NOMO-1 (cell line): ENCODE measurements around the gene ACAP1.

Source experiments
- DNase-seq, 2 experiments: peaks; one replicate each; lab custom pipeline; 2025; ENCODE audit not compliant: unreplicated experiment in 2 of 2; lab: John Stamatoyannopoulos, UW

ACAP1 gene, protein sequence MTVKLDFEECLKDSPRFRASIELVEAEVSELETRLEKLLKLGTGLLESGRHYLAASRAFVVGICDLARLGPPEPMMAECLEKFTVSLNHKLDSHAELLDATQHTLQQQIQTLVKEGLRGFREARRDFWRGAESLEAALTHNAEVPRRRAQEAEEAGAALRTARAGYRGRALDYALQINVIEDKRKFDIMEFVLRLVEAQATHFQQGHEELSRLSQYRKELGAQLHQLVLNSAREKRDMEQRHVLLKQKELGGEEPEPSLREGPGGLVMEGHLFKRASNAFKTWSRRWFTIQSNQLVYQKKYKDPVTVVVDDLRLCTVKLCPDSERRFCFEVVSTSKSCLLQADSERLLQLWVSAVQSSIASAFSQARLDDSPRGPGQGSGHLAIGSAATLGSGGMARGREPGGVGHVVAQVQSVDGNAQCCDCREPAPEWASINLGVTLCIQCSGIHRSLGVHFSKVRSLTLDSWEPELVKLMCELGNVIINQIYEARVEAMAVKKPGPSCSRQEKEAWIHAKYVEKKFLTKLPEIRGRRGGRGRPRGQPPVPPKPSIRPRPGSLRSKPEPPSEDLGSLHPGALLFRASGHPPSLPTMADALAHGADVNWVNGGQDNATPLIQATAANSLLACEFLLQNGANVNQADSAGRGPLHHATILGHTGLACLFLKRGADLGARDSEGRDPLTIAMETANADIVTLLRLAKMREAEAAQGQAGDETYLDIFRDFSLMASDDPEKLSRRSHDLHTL

DNA sequence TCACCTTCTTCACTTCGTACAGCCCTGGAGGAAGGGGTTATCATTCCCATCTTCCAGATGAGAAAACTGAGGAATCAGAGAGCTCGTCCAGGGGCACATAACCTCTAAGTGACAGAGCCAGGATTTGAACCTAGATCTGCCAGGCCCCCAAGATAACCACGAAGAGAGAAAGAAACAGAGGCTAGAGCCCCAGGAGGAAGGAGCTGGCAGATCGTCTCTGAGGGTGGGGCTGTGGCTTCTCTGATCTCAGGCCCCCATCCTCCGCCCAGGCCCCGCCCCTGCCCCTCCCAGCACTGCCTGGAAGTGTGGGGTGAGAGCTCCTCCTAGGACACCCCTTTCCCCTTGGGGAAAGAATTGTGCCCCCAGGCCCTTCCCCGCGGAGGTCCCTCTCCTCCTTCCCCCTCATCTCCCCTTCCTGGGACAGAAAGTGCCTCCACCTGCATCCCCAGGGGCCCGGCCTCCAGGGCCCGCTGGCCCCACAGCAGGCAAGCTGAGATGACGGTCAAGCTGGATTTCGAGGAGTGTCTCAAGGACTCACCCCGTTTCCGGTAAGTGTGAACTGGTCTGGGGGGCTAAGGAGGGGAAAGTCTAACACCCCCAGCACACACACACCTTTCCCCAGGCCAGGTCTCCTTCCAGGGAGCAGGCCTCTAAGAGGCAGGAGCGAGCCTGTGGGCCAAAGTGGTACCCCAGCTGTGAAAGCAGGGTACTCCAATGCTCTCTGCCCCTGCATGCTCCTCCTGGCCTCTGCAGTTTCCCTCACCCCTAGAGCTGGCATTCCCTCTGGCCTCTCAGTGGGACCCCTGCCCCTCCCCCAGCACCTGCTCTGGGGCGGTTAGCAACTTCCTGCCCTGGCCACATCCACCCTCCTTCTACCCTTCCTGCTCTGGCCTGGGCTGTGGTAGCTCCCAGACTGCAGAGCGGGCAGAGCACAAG, at the start of gene ACAP1:
ACAP1 (plus strand) TSS at position 290 of the 936 bp plus-strand sequence; CDS start at position 496, 206 bp downstream.
- DNase-seq: peak; percentile 42 to 81

DNA sequence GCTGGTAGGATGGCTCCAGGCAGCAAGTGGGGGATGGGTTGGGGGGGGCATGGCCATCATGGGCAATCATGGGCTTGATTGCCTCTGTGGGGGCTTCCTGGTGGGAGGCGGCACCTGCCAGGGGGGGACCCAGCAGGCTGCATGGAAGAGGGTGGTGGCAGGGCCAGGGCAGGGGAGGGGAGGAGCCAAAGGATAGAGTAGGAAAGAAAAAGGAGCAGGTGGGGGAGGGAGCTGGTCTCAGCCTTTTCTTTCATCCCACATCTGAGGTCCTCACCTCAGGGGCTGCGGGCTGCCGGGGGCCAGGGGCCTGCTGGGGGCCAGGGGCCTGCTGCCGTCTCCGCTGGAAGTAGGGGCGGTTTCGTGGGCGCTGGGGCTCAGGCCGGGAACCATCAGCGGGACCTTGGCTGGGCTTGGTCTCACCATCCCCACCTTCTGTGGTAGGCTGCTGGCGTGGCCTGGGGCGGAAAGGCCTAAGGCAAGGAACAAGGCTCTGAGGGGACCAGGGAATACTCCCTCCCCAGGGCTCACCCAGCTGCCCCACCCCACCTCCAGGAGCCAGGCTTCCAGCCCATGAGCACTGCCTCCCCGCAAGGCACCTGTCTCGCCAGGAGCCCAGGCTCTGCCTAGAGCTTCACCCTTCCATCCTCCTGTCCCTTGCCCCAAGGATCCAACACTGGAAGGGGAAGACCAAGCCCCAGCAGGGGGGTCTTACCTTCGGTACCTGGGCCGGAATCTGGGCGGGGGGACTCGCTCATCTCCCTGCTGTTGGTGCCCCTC, 46.9 kb upstream of the ACAP1 start:
- DNase-seq: no peak

DNA sequence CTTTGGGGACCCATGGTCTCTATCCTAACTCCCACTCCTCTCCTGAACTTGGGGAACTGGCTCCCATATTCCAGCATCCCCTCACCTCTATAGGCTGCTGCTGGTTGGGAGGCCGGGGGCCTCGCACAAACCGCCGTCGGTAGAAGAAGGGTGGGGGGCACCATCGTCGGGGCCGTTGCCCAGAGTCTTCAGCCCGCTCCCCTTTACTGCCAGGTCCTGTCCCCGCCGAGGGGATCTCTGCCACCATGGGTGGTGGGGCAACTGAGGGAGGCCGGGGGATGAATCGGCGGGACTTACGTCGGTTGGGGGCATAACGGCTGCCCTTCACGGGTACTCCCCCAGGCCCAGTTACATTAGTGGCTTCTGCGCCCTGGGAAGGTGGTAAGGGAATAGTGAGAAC, 46.2 kb upstream of the ACAP1 start:
- DNase-seq: no peak

DNA sequence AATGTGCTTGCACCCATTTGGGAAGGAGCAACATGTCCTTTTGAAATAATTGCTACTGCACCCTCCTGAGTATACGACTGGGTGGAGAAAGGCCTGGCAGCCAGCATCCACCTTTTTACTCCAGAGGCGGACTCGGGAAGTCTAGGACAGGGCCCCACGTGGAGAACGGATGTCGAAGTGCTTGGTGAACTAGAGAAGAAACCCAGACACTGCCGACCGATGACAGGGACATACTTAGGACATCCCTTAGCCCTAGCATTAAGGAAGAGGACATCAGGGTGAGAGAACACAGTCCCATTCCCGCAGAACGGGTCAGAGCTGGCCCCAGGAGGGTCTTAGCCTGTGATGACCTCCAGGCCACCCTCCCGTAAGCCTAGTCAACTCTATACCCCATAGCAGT, 45.6 kb upstream of the ACAP1 start:
- no peak for DNase-seq

DNA sequence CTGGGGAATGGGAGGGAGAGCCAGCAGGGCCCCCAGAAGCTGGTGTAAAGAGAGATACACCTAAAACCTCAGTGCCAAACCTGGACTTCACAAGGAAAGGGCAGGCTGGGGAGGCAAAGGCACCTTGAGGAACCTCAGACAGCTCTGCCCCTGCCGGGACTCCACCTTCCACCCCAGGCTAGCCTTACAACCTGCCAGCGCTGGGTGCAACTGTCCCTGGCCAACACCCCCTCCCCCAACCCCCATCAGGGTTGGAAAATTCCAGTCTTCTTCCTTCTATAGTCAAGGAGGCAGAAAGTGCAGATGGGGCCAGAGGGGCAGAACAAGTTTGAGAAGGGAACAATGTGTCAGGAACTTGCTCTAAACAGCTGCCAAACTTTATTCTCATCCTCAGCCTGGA, 44.1 kb upstream of the ACAP1 start:
- no peak for DNase-seq

DNA sequence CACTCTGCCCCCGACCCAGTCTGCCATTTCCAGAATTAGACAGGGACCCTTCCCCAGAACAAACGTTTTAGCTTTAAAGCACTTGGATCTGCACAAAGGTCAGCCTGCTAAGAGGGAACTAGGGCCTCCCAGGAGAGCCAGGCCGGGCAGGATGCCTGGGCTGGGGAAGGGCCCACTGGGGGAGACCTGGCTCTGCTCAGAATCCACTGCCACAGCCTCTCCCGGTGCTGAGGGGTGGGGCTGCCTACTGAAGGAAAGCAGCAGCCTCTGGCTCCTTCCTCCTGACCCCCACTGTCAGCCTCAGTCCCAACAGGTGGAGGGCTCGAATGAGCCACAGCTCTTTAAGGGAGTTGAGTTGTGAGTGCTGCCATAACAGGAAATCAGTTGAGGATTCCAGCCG, 43.6 kb upstream of the ACAP1 start:
- DNase-seq: no peak

DNA sequence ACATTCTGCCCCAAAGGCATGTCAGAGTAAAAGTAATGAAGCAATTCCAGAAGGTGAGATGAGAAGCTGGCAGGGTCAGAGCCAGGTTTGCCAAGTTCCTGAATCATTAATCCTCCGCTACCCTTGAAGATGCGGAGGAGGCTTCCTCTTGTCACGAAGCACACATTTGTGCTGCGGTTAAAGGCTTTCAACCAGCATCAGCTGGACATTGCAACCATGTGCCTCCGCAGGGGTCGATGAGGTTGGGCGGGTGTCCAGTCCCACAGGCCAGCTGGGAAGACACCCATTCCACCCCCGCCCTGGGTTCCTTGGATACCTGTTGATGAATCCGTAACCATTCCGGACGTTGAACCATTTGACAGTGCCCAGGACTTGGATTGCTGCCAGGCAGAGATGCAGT, 43.2 kb upstream of the ACAP1 start:
- DNase-seq: no peak

DNA sequence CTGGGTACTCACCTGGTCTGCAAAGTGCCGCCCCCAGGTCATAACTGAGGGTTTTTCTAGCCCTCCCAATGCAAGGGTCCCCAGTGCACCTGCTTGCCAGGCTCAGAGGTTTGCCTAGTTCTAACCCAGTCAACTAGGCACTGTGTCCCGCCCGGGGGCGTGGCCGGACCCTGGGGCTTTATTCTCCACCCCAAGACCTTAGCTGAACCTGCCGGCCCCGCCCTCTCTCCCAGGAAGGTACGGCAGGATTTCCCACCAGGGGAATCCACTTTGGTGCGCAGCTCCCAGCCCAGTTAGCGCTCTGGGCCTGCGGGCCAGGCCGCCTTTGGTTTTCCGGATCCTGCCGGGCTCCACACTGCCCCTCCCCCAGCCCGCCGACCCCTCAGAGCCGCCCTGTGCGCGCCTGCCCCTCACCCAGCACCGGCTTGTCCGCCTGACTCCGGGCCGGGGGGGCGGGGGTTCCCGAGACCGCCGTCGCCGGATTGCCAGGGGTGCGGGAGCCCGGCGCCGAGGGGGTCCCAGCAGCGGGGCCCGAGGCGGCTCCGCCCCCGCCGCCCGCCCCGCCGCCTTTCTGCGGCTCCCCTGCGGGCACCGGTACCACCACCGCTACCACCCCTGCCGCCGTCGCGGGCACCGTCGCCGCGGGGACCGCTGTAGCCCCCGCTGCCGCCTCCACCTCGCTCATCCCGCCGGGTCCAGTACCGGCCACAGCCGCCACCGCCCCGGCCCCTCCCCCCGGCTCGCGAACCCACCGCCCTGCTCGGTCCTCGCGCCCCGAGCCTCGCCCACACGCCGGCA, 42.3 kb upstream of the ACAP1 start:
- DNase-seq: no peak

DNA sequence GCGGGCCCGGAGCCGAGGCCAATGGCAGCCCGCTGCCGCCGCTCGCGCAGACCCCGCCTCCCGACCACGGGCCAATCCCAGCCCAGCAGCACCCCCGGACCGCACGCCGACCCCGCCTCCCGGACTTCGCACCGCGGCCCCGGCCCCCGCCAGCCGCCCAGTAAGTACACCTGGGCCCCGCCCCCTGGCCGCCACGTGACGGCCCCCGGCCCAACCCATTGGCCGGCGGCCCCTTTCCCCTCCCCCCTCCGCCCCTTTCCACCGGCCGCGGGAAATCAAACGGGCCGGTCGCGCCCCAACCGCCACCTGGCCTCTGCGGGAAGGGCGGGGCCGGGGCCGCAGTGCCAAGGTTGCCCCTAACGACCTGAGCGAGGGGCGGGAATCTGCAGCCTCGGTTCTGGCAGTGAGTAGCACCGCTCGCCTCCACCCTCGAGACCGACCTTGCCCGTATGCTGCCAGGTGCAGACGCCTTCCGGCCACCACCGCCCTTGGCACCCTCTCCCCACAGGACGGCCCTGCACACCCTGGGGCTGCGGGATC, 41.6 kb upstream of the ACAP1 start, which contains the start of gene YBX2:
YBX2 (minus strand) TSS at position 26 of the 540 bp plus-strand sequence. CDS start 139 bp downstream, outside the sequence.
- peak; percentile 58 to 78 for DNase-seq

DNA sequence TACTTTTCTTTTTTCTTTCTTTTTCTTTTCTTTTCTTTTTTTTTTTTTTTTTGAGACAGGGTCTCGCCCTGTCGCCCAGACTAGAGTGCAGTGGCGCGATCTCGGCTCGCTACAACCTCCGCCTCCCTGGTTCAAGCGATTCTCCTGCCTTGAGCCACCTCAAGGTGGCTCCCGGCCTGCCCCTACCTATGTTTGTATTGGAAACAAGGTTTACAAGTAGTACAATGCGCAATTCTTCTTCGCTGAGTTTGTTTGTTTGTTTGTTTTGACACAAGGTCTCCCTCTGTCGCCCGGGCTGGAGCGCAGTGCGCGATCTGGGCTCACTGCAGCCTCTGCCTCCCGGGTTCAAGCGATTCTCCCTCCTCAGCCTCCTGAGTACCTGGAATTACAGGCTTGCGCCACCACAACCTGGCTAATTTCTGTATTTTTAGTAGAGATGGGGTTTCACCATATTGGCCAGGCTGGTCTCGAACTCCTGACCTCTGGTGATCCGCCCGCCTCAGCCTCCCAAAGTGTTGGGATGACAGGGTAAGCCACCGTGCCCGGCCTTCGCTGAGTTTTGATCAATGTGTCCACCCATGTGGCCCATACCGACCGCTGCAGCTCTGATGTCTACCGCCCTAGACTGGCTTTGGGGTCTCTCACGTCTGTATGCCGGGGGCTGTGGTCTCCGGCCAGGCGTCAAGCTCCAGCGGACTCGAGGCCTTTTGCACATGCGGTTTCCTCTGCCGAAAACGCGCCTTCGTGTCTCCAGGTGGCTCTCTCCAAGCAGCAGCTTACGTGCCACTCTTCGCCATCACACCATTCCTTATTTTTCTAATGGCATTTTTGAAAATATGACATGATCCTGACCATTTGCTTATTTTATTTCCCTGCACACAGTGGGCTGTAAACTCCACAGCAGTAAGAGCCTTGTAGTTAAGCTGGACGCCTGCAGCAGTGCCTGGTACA, 40.8 kb upstream of the ACAP1 start:
- DNase-seq: no peak

DNA sequence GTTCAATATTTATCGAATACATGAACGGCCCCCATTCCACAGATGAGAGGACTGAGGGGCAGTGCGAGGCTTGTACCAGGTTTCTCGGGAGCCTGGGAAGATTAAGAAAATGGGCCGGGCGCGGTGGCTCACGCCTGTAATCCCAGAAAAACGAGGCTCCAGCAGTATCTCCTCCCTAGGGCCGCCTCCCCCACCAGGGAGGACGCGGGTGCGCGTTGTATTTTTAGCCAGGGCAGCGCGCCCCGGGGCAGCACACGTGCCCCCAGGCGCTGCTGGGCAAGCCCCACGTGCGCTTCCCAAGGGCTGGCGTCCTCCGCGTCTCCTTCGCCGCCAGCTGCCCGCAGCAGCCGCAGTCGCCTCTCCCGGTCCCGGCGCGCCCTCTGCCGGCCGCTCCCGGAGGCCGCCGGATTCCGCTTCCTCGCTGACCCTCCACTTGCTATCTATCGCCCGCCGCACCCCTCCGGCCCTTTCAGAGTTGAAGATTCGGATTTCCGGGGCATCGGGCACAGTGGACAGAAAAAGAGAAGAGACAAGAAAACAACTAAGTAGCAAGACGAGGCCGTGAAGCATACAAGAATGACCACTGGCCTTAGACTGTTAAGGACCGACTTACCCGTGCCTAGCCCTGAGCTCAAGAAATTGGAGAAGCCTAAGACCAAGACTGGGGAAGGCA, 40.0 kb upstream of the ACAP1 start:
- peak; percentile 57 to 66 for DNase-seq

DNA sequence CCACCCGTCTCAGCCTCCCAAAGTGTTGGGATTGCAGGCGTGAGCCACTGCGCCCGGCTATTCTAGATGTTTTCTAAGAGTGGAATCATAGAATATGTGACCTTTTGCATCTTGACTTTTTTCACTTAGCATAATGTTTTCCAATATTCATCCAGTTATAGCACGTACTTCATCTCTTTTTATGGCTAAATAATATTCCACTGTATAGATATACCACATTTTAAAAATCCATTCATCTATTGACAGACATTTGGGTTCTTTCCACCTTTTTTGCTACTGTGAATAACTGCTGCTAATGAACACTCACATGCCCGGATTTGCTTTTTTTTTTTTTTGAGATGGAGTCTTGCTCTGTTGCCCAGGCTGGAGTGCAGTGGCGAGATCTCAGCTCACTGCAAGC, 32.1 kb upstream of the ACAP1 start:
- no peak for DNase-seq

DNA sequence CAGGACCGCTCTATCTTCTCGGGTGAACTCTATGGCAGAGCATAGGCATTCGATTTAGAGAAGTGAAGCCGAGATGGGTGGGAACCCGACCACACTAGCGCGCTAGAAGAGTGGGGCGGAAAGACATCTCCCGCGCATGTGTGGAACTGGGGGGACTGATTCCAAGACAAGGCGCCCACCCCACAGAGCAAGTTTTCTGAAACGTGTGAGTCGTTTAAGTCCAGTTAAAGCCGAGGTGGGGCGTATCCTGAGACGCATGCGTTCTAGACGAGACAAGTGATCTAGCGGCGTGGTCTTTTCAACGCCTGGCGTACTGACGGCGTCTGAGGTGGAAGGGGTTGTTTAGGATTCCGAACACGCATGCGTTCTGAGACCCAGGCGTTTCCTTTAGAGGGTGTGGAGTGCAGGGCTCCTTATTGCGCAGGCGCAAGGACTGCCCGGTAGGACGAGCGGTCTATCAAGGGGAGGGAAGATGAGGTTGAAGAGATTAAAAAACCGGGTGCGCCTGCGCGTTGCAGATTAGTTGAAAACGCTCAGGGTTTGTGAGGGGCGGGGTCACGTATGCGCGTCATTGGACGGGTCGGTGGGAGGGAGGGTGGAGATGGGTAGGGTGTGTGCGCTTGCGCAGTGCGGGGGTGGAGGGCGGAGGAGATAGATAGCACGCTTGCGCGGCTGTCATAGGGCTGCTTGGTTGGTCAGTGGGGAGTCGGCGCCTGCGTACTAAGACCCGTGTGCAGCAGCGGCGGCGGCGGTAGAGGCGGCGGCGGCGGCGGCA, 29.2 kb upstream of the ACAP1 start, which contains the start of gene EIF5A:
EIF5A (plus strand) TSS at position 718 of the 775 bp plus-strand sequence. CDS start 2,008 bp downstream, outside the sequence.
- DNase-seq: peak; percentile 98 to 100

DNA sequence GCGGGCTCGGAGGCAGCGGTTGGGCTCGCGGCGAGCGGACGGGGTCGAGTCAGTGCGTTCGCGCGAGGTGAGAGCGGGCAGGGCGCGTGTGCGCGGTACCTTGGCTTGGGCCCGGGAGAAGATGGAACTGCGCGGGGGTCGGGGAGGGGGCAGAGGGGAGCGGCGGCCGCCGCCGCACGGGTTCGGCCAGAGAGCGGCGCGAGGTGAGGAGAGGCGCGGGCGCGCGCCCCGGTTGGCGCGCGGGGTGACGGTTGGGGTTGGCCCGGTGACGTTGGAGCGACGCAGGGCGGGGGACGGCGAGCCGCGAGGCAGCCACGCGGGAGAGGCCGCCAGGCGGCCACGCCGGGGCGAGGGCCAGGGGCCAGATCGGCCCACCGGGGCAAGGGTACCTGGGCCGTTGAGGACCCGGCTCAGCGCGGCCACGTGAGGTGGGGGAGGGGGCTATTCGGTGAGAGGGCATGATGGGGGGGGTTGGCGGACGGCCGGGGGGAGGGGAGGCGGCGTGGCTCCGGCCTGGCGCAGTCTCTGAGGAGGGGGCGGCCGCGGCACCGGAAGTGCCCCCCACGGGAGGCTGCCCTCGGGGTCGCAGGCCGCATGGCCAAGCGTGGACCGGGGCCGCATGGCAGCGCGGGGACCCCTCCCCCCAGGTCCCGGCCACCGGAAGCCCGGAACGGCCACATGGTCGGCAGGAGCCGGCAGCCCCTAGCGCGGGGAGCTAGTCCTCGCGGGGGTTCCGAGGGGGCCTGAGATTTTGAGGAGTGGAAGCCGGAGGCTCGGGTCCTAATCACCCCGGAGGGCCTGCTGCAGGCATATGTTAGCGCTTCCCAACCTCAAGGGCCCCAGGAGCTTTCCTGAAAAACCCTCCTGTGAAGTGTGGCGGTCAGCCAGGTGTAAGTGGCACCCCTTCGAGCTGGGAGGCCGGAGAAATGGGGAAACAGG, 28.4 kb upstream of the ACAP1 start:
- DNase-seq: peak; percentile 18 to 57
